Heart left ventricle (tissue), 16 donors: ENCODE measurements around the gene TMUB2. TPM values are rescaled to one million over a fixed set of nuclear protein-coding genes. Genes with fewer than 3 reads are reported as not detected.

ENCODE experiments used
- ATAC-seq, 4 donors: fragments of 200-7000 bp; cut with Tn5 transposase; one replicate each; pipeline ENCODE4 v1.9.1; 2020 to 2022; ENCODE audit warnings: moderate library complexity in 4 of 4, mild to moderate bottlenecking in 3 of 4, moderate number of reproducible peaks in 1 of 4
- DNase-seq, 5 donors: peaks; one replicate each; pipeline ENCODE4 v3.0.0-alpha.2; 2020
- H3K27ac ChIP-seq, 12 donors: fragments of 200-600 bp; sonication (generic) in 4 of 12; one replicate each; pipeline versions ENCODE4 v1.5.0 to v1.8.0; 2016 to 2022; ENCODE audit warnings: mild to moderate bottlenecking in 2 of 12
- H3K27me3 ChIP-seq, 9 donors: fragments of 200-600 bp; sonication (generic) in 2 of 9; one replicate each; pipeline versions ENCODE4 v1.5.1 to v1.8.0; 2016 to 2022; ENCODE audit warnings: mild to moderate bottlenecking in 3 of 9
- H3K36me3 ChIP-seq, 9 donors: fragments of 200-600 bp; sonication (generic) in 2 of 9; one replicate each; pipeline versions ENCODE4 v1.5.0 to v1.8.0; 2018 to 2022; ENCODE audit warnings: mild to moderate bottlenecking in 2 of 9
- H3K4me1 ChIP-seq, 12 donors: fragments of 200-600 bp; sonication (generic) in 4 of 12; one replicate each; pipeline versions ENCODE4 v1.5.0 to v1.8.0; 2016 to 2022; ENCODE audit warnings: mild to moderate bottlenecking in 3 of 12
- H3K4me3 ChIP-seq, 12 donors: fragments of 200-600 bp; sonication (generic) in 4 of 12; one replicate each; pipeline versions ENCODE4 v1.5.0 to v1.8.0; 2017 to 2022; ENCODE audit warnings: mild to moderate bottlenecking in 9 of 12, moderate library complexity in 4 of 12
- H3K9me3 ChIP-seq, 12 donors: fragments of 200-600 bp; sonication (generic) in 4 of 12; one replicate each; pipeline versions ENCODE4 v1.5.0 to v1.8.0; 2016 to 2022; ENCODE audit warnings: mild to moderate bottlenecking in 1 of 12
- POLR2A ChIP-seq, 2 donors: fragments of 450-650 bp; IDR thresholded peaks; one replicate each; pipeline ENCODE4 v1.6.1; 2017; ENCODE audit warnings: antibody characterized with exemption in 2 of 2, mild to moderate bottlenecking in 2 of 2, moderate library complexity in 2 of 2
- WGBS, 4 donors: extraction: QIAGEN DNeasy Blood & Tissue Kit in 2 of 4; methylation state at CpG; one replicate each; pipeline versions ENCODE4 v1.1.5 to v1.1.7; 2013 to 2018; 5-methylcytosine and 5-hydroxymethylcytosine counted together
- intact Hi-C, 10 donors: fragments of 100-400 bp; cut with DNase I; formaldehyde crosslinking; loops; one replicate each; pipeline versions ENCODE4 v1.11.1 to v1.14.2; 2022
- polyA plus RNA-seq, 2 donors: library from polyadenylated mRNA; stranded (reverse); fragments of 200-250 nt; gene quantifications; one replicate each; pipeline ENCODE4 v1.2.3, GENCODE V29; 2013
- total RNA-seq, 9 donors: library from RNA; depleted of rRNA in 2 of 9; stranded (reverse); fragments of >200 nt in 2 of 9; fragmentation: NEBNext Ultra II Directional in 3 of 9; extraction: Animal tissue kit (Norgen Biotek cat#: 25700) in 3 of 9; gene quantifications; one replicate each; pipeline versions ENCODE4 v1.1.0 to v1.2.4, GENCODE V29; 2016 to 2023
- TF ChIP-seq, protein P1 (sequence below), 12 donors: fragments of 200-600 bp; sonication (generic) in 4 of 12; IDR thresholded peaks; one replicate each; pipeline versions ENCODE4 v1.5.0 to v1.8.0; 2018 to 2022; ENCODE audit warnings: antibody characterized with exemption in 12 of 12, mild to moderate bottlenecking in 5 of 12
- donor health status: ischemic (EF 13 %, LVEDD 7.1; RV severe dilation, severe dysfunction).
- donor health status: healthy with polysubstance abuse.
- donor health status: DM: no; HTN: yes; CAD: no.
- donor health status: DM: no; HTN: no; CAD: no.
- donor health status: ischemic (EF 25% LVEDD 6.9; RV normal size, moderate dysfunction).
- donor health status: ischemic (EF 25% LVEDD 5.7; RV mildly dilated, moderate dysfunction).
- donor health status: healthy.
- donor health status: DM: yes; HTN: yes; CAD: no.
- donor health status: ischemic (EF 35%, LVEDD 5.7; RV mildly dilated, moderate dysfunction).
- donor health status: nonischemic (EF 11% LVEDD 7.7; RV severe dilation, severe dysfunction).
- donor health status: DM: yes; HTN: yes; CAD: no.
- donor health status: PGD.
- donor health status: ischemic (EF 29% LVEDD 5.4; RV normal size, mild dysfunction).
- donor health status: nonischemic (EF 23%, LVEDD 6.1; RV moderate dilation, normal function).

Gene TMUB2
- total and polyA plus RNA-seq, 11 donors, result 18.8 to 37.4 (median 24.7) TPM

DNA sequence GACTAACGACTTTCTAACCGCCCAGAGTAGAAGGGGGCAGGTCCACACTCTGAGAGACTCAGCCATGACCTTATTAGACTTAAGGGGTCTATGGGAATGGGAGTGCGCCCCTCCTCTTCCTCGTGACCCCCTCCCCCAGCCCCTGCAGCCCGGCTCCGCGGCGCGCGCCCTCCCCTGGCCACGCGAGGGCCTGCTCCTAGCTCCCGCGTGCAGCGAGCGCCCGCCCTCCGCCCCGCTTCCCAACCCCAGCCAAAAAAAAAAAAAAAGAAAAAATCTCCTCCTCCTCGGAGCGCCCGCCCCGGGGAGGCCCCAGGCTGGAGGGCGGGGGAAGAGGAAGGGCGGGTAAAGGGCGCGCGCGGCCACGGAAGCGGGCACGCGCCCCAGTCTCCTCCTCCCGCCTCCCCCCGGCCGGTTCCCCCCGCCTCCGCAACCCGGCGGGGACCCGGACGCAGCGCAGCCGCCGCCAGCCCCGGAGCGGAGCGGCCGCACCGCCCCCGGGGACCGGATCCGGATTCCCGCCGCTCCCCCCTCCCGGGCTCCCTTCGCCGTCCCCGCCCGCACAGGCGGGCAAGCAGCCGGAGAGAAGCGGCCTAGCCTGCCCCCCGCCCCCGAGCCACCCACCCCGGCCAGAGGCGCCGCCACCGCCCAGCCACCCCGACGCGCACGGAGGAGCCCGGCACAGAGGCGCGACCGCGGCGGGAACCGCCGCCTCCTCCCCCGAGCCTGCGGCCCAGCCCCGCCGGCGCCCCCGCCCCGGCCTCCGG lies 31.8 kb downstream of the TMUB2 start:
- H3K4me1 ChIP-seq, result peaks cover 4 to 44% (median 37%) of the 10 kb centered on the region in 12 donors
- peak; percentile 90 to 95 (median 92) for DNase-seq
- intact Hi-C loops, result loop anchor here in 5 of 10 donors (1.0 to 10.0 kb wide), 5 partner anchors 18 to 286 kb away; partner anchors contain the start of genes SLC25A39 (in 2 of the 5) and GPATCH8 (in 1 of the 5)
- no peaks in the 10 kb centered on the region for H3K9me3 ChIP-seq
- WGBS, 4 donors, result 0 to 1% (median 0%) methylated on average over 18 to 87 of the region's 89 CpGs
- peaks cover 5 to 38% (median 35%) of the 10 kb centered on the region in 9 donors for H3K36me3 ChIP-seq
- peak overlapping the region; percentile 97 to 100 (median 100) for H3K27ac ChIP-seq
- H3K4me3 ChIP-seq, result peak overlapping the region; percentile 76 to 100 (median 96)
- ATAC-seq, result peak; percentile 68 to 81 (median 73)
- TF ChIP-seq POLR2A (IDR thresholded peaks at IDR 0.05), result peak in 1 of 2 donors; percentile 62
- TF ChIP-seq, protein P1, sequence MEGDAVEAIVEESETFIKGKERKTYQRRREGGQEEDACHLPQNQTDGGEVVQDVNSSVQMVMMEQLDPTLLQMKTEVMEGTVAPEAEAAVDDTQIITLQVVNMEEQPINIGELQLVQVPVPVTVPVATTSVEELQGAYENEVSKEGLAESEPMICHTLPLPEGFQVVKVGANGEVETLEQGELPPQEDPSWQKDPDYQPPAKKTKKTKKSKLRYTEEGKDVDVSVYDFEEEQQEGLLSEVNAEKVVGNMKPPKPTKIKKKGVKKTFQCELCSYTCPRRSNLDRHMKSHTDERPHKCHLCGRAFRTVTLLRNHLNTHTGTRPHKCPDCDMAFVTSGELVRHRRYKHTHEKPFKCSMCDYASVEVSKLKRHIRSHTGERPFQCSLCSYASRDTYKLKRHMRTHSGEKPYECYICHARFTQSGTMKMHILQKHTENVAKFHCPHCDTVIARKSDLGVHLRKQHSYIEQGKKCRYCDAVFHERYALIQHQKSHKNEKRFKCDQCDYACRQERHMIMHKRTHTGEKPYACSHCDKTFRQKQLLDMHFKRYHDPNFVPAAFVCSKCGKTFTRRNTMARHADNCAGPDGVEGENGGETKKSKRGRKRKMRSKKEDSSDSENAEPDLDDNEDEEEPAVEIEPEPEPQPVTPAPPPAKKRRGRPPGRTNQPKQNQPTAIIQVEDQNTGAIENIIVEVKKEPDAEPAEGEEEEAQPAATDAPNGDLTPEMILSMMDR (IDR thresholded peaks at IDR 0.05), result peak; percentile 57 to 88 (median 71)
- H3K27me3 ChIP-seq, result no peaks in the 10 kb centered on the region

DNA sequence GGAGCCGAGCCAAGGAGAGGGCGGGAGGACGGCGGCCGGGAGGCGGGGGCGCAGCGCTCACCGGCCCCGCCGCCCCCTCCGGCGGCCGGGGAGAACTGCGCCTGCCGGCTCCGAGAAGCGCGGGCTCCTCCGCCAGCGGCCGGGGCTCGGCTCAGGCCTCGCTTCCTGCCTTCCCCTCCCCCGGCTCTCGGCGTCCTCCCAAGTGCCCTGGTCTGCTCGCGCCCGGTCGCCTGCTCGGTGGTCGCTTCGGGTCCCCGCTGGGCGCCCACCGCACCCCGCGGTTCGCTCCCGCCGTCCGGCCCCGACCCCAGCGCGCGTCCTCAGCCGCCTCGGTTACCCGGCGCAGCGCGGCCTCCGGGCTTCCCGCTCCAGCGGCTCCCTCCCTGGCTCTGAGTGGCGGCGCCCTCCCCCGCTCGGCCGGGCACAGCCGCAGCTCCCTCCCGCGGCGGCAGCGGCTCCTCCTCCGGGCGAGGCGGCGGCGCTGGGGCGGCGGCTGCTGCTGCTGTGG lies 32.4 kb downstream of the TMUB2 start:
- DNase-seq (peak; percentile 64 to 85 (median 71)), ATAC-seq (peak in 3 of 4 donors; percentile 3 to 39 (median 7))
- peak overlapping the region; percentile 76 to 100 (median 96) for H3K4me3 ChIP-seq
- H3K27me3 ChIP-seq, result no peaks in the 10 kb centered on the region
- peak in 1 of 2 donors; percentile 28 for TF ChIP-seq POLR2A (IDR thresholded peaks at IDR 0.05)
- TF ChIP-seq, protein P1 (IDR thresholded peaks at IDR 0.05), result peak in 11 of 12 donors; percentile 13 to 61 (median 45)
- no peaks in the 10 kb centered on the region for H3K9me3 ChIP-seq
- H3K36me3 ChIP-seq, result peaks cover 5 to 32% (median 29%) of the 10 kb centered on the region in 9 donors
- intact Hi-C loops, result loop anchor here in 4 of 10 donors (1.0 to 10.0 kb wide), 5 partner anchors 19 to 286 kb away; partner anchors contain the start of genes SLC25A39 (in 2 of the 4) and GPATCH8 (in 1 of the 4)
- 0 to 1% (median 0%) methylated on average over 3 to 73 of the region's 73 CpGs for WGBS, 4 donors
- H3K27ac ChIP-seq, result peak overlapping the region; percentile 97 to 100 (median 100)
- peaks cover 4 to 50% (median 42%) of the 10 kb centered on the region in 12 donors for H3K4me1 ChIP-seq

DNA sequence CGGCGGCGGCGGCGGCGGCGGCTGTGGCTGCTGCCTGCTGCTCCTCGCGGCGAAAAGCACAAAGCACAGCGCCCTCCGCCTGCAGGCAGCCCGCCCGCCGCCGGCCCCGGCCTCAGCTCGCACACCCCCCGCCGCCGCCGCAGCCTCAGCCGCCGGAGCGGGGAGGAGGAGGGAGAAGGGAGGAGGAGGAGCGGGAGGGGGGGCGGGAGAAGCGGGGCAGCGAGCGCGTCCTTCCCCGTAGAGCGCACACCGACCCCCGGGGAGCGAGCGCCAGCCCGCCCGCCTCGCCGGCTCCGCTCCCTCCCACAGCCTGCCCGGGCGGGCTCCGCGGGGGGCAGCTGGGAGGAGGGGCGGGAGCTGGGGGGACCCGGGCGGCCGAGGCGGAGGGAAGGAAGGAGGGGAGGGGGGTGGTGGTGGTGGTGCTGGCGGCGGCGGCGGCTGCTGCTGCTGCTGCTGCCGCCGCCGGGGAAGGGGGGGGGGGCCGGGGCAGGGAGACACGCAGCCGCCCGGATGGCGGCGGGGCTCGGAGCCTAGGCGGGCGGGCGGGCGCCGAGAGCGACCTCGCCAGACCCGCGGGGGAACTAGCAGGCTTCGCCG lies 32.9 kb downstream of the TMUB2 start, which contains the start of gene UBTF:
Gene UBTF (minus strand): TSS at position 60 of the 597 bp plus-strand sequence. CDS start 1,446 bp downstream, outside the sequence.
- 0 to 1% (median 0%) methylated on average over 2 to 75 of the region's 76 CpGs for WGBS, 4 donors
- Histone ChIP-seq H3K4me3 (peak within 1 kb of the TSS; percentile 76 to 100 (median 96)), H3K27me3 (no peaks in the 10 kb centered on the region), H3K9me3 (no peaks in the 10 kb centered on the region), H3K36me3 (peaks cover 5 to 26% (median 23%) of the 10 kb centered on the region in 9 donors), H3K4me1 (peaks cover 4 to 53% (median 42%) of the 10 kb centered on the region in 12 donors), H3K27ac (peak within 1 kb of the TSS; percentile 97 to 100 (median 100))
- DNase-seq, result peak; percentile 70 to 87 (median 84)
- intact Hi-C loops, result loop anchor here in 7 of 10 donors (1.0 to 10.0 kb wide), 7 partner anchors 19 to 285 kb away; partner anchors contain the start of genes SLC25A39 (in 2 of the 7), GPATCH8 (in 1 of the 7) and RUNDC3A (in 1 of the 7)
- TF ChIP-seq, protein P1 (IDR thresholded peaks at IDR 0.05), result peak in 1 of 12 donors; percentile 4
- TF ChIP-seq POLR2A (IDR thresholded peaks at IDR 0.05), result no peak
- peak in 3 of 4 donors; percentile 3 to 25 (median 15) for ATAC-seq
